HG03159 (cell line): ENCODE data around the gene PASK.

ENCODE experiments used
- ATAC-seq: cut with Tn5 transposase; IDR thresholded peaks from one replicate; pipeline ENCODE4 v1.9.1; 2021; ENCODE audit warnings: mild to moderate bottlenecking, moderate library complexity; ENCODE audit not compliant: unreplicated experiment

Gene PASK

GRCh38 chr2:241182126-241182525 is 32.9 kb upstream of the PASK start:
- no peak for ATAC-seq

- no peak for ATAC-seq
Observed at GRCh38 chr2:241180495-241180894, 31.2 kb upstream of the PASK start.

DNA sequence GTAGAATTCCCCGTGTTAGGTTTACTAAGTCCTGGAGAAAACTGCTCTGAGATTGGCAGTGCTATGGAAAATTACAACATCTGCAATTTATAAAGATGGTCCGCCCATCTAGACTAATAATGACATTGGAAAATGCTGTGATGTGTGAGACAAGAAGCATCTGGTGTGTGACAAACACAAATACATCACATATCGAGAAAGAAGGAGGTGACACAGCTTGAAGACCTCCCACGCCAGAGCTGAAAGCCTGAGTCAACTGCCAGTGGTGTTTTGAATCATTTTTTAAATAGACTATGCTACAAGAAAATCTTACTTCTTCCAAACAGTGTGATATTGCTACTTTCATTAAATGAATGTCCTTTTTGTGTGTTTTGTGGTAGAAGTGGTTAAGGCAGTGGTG is 30.6 kb upstream of the PASK start:
- ATAC-seq = no peak

DNA sequence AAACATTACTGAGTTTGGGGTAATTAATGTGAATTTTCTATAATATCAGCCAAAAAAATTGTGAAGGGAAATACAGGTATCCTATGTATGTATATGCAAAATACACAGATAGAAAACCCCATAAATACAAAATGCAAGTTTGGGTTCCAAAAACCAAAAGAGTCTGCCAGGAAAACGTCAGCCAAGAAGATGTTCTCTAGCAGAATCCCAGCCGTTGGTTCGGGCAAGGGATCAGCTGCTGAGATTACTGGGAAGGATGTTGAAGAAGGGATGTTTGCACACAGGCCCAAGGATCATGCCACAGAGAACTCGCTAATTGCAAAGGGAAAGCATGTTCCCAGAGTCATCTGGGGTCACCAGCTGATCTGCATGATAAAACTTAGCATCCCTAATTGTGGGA is 29.7 kb upstream of the PASK start:
- ATAC-seq = no peak

DNA sequence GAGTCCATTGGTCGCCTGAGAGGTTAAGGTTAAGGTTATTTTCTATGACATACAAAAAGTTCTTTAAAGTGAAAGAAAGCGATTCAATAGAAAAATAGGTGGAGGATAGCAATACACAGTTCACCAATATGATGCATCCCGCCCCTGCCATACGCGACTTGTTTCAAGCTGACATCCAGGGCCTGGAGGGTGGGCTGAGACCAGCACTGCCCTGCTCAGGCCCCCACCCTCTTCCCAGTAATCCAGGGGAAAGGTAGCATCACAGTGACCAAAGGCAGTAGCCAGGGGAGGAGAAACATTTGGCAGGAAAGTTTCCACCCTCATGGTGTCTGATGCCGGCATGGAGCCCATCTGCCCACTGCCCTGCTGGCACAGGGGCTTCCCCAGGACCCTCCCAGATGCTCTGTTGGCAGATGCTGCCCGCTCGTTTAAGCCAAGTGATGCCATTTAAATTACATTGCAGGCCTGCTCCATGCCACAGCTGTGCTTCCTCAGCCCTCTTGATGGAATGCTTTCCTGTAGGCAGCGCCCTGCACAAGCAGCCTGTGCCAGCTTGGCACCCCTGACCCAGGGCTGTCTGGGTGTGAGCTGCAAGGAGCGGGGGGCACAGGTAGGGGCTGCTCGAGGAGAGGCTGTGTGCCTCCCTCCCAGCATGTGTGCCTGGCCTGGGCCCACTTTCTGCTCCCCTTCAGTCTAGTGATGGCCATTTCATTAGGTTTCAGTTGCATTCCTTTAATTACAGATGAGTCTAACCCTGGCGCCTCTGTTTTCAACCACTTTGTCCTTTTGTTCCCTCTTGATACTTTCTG is 28.5 kb upstream of the PASK start:
- ATAC-seq = no peak

GRCh38 chr2:241173557-241173956 is 24.3 kb upstream of the PASK start:
- ATAC-seq = no peak

GRCh38 chr2:241168366-241168765 is 19.1 kb upstream of the PASK start:
- no peak for ATAC-seq

GRCh38 chr2:241163601-241164118 is 14.4 kb upstream of the PASK start:
- ATAC-seq = no peak

DNA sequence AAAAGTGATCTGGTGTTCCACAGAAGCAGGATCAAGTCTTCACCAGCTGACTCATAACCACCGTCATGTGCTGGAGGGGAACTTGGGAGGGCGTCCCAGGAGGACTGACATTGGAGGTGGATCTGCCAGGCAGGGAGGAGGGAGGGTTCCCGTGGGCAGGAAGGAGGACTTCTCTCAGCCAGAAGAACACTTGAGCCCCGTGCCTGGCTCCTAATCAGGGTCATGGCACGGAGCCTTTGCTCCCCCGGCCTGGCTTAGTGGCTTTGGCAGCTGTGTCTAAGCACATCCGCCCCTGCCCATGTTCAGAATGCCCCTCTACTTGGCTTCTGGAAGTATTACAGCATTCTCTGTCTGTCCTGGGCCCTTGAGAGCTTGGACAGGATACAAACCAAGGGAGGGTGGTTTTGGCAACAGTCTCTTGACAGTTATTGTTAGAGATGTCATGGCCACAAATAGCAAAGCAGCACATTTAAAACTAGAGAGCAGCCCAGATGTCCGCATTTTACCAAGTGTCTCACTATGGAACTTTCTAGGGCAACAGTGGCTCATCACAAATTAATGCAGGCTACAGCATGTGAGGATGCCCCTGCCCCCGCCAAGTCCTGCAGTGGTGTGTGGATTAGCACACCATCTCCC is 12.5 kb upstream of the PASK start:
- no peak for ATAC-seq

DNA sequence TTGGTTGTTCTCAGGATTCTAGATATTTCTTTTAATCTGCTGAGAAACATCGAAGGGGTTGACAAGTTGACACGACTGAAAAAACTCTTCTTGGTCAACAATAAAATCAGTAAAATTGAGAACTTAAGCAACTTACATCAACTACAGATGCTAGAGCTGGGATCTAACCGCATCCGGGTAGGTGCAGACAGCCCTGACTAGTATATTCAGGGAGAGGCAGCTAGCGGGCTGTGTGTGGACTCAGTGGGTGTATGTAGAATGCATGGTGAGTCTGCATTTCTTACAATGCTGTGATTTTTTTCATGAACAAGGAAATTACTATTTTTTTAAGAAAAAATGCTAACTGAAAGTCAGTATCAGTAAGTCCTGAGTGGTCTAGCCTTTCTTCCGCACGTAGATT is 11.0 kb upstream of the PASK start:
- ATAC-seq = no peak

GRCh38 chr2:241159116-241159515 is 9.8 kb upstream of the PASK start:
- ATAC-seq = no peak

- no peak for ATAC-seq
Observed at GRCh38 chr2:241158546-241158900, 9.3 kb upstream of the PASK start.

GRCh38 chr2:241157841-241158545 is 8.7 kb upstream of the PASK start:
- ATAC-seq = no peak

DNA sequence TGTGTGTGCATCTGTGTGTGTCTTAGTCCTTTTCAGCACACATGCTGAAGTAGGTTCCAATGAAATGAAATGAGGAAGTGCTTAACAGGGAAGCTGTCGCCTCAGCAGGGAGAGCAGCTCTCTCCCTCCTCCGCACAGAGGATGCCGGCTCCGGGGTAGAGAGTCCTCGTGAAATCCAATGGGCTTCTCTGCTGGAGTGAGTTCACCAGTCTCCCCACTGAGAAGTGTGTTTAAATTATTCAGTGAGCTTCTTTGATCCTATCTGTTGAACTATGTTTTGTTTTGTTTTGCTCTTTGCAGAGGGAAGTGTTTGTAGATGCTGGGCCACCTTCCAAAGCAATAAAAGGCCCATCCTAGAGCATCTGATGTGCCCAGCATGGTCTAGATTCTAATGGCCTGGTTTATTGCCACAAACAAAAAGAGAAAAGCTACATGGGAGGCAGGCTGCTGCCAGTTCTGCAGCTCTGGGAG is 7.7 kb upstream of the PASK start:
- no peak for ATAC-seq

- no peak for ATAC-seq
Observed at GRCh38 chr2:241155936-241156335, 6.7 kb upstream of the PASK start.

GRCh38 chr2:241154915-241155314 is 5.6 kb upstream of the PASK start:
- ATAC-seq = no peak

GRCh38 chr2:241153616-241154015 is 4.3 kb upstream of the PASK start:
- no peak for ATAC-seq

DNA sequence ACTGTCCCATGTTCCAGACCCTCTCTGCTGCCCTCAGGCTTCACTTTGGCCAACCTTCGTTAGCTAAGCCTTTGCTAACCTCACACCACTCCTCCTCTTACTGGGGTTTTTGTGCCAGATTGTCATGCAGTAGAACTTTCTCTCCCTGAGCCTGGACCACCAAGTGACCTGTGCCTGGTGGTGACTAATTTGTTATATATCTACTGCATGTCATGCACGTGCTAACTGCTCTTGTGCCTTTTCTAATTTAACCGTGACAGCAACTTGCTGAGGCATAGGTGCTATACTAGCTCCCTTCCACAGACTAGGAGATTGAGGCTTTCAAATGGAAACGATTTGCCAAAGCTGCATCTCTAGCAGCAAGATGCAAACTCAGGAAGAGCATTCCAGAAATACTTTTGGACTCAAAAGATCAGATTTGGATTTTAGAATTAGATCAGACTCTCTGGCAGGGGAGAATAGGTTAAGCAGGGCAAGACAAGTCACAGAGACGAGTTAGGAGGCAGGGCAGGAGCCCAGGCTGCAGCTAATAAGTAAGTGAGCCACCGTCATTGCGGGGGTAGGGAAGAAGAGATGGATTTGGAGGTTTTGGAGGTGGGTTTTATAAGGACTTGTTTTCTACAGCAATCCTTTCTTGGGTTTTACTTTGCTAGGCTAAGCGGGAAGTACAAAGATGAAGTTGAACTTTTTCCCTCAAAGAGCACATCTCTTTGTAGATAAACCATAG is 2.8 kb upstream of the PASK start:
- no peak for ATAC-seq

DNA sequence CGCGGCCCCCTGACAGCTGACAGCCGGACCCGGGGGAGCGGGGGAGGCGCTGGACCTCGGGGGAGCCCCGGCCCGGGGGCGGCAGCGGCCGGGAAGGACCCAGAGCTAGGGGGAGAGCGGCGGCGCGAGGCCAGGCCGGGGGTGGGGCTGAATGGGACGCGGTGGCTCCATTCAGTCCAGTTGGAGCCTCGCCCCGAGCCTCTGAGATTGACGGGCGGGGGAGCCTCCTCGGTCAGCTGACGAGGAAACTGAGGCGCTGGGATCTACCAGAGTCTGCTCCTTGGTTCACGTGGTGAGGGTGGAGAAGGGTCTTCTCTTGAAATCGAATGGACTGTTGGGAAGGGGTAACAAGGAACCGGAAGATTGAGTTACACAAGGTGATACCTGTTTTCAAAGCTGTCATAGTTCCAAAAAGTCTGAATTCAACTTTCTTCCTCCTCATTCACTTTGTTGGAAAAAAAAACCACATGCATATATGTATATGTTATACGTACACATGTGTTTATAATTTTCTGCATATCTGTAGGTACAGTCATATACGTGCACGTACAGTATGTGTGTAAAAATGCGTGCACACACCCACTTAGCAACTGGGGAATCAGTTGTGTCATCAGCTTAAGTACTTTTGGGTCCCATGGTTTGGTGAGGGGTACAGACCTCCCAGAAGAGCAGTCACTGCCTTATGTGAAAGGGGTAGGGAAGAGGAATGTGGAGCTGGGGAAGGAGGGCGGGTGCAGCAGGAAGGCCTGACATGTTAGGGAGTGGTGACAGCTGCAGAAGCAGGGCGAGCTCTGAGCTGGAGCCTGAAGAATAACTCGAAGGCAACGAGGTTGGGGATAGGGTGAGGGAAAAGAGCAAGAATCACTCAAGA is 1.6 kb upstream of the PASK start:
- ATAC-seq = no peak
